Prostate gland (tissue), 2 donors: ENCODE measurements around the gene TIA1.
"Not testable (repeated sequence)": the region's sequence is repeated elsewhere in the genome, so short reads cannot be mapped to it uniquely, and the experiment has no call there.

Source experiments
- CTCF ChIP-seq, 4 experiments: fragments of 200-600 bp in 2 of 4; fragments of 450-650 bp in 2 of 4; sonication (generic) in 2 of 4; IDR thresholded peaks; 1 replicate in 3 of 4; 2 replicates in 1 of 4; pipeline ENCODE4 v1.5.1; 2016 to 2019; ENCODE audit warnings: antibody characterized with exemption in 4 of 4, mild to moderate bottlenecking in 2 of 4, moderate library complexity in 2 of 4
- POLR2A ChIP-seq: fragments of 450-650 bp; IDR thresholded peaks from one replicate; pipeline ENCODE4 v1.6.1; 2016; ENCODE audit warnings: antibody characterized with exemption, mild to moderate bottlenecking

- not testable (repeated sequence) for TF ChIP-seq POLR2A; CTCF (IDR thresholded peaks at IDR 0.05)
These were observed 49.4 kb upstream of the TIA1 start for GRCh38 chr2:70297828-70298227.
